GM18511 (cell line): Measurements from ENCODE around the gene RBM19.

Source experiments
- ATAC-seq: cut with Tn5 transposase; IDR thresholded peaks from one replicate; pipeline ENCODE4 v1.9.1; 2021; ENCODE audit warnings: mild to moderate bottlenecking, moderate library complexity; ENCODE audit not compliant: unreplicated experiment

RBM19 gene

DNA sequence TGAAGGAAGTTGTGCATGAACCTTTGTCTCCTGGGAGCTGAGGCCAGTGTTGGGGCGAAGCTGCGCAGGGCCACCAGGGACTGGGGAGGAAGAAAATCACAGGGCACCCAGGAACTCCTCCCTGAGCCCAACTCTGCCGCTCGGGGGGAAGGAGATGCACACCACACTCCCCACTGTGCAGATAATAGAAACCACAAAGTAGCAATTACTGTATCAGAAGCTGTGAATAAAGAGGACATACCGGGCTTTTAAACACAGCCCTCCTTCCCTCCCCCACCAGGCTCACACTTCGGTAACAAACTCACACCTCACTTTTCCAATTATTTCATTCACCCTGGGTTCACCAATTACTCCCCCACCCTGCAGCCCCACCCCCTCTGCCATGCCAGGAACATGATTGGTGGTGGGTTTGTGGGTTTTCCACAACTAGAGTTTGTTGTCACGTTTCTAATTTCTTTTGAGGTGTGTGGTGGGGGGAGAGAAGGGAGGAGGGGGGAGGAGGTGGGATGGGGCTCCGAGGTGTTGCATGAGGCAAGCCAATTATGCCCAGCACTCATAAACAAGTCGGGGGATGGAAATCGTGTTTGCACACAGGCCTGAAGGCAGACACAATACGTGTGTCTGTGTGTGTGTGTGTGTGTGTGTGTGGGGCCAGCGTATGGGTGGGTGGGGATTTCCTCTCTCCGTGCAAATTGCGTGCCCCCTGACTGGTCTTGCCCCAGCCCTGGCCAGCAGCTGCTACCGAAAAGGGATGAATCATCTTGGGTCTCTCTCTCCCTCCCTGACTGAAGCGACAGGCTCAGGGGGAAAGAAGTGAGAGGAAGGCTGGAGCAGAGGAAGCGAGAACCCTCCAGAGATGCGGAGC, 103.3 kb downstream of the RBM19 start:
- ATAC-seq, result peak; percentile 64

DNA sequence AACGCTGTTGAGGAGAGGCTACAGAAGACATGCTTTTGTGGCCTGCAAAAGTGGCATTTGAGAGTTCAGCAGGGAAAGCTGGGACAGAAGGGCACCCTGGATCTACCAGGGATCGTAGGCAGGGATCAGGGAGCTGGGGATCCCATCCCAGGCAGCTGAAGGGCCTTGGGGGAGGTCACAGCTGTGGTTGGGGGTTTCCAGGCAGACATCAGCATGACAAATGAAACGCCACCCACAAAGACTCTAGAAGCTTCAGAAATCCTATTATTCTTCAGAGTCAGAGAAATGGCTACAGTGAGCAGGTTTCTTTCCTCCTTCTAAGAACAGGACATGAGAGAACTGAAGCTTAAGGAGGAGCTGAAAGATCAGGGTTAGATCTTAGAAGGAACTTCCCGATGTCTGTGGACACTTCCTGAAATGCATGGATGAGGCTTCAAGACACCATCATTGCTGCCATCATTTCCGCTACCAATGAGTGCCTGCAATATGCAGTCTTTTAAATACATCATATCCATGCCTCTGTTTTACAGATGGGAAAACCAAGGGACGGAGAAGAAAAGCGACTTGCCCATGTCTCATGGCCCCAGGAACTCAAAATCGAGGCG, 104.3 kb downstream of the RBM19 start:
- ATAC-seq, result no peak

DNA sequence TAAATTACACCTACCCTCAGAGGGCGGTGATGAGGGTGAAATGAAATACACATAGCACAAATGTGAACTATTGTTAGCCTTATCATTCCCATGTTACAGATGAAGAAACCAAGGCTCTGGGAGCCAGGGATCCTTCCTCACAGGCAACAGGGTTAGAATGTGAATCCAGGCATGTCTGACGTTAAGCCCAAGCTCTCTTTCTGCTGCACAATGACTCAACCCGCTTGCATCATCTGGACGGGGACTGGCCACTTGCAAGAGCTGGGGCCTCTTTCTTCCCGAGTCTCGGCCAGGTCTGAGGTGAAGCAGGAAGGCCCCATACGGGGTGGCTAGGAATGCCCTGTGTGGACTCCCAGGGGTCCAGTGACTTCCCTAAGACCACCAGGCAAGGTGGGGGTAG, 105.2 kb downstream of the RBM19 start:
- no peak for ATAC-seq

DNA sequence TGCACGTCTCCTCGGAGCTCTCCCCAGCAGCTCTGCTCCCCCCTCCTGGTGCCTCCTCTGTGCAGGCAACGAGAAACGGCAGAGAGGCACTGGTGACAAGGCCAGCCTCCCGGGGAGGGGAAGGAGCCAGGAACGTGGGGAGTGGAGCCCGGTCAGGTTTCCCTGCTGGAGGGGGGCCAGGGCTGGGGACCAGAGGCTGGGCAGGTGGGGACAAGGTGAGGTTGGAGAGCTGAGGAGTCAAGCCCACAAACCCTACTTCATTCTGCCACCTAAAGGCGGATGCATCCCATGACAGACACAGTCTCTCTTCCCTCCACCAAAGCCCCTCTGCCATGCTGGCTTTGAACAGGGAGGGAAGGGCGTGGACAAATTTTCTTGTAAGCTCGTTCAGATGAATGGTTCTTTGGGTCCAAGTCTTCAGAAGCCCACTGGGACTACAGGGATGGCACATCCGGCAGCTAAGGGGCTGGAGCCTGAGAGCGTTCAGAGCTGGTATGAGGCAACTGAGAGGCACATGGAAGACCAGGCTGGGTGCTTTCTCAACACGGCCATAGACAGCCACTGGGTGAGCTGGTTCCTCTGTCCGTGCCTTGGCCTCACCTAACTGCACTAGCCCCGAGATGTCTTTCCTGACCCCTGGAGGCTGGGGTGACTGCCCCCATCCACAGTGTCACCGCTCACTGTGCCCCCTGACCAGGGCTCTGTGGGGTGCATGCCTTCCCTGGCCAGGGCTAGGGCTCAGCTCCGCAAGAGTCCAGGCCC, 105.9 kb downstream of the RBM19 start:
- no peak for ATAC-seq

DNA sequence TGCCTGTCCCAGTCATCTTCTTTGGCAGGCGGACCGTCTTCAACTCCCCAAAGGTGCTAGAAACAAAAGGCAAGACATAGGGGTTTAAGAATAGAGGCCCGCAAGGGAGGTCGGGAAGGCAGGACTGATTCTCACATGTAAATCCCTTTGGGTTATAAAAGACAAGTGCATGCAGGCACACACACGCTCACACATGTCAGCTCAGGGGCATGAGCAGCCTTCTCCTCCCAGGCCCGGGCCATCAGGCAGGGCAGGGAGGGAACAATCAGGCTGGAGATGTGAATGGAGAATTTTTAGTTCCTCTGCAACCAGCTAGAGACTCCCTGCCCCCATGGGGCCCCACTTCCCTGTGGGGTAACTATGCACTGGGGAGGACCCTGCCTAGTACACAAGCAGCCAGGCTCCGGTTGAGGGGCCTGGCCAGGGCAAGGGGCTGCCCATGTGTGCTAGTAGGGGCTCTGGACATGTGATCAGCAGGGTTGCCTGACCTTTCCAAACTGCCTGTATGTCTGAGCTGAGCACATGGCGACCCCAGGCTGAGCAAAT, 107.2 kb downstream of the RBM19 start:
- ATAC-seq, result no peak

DNA sequence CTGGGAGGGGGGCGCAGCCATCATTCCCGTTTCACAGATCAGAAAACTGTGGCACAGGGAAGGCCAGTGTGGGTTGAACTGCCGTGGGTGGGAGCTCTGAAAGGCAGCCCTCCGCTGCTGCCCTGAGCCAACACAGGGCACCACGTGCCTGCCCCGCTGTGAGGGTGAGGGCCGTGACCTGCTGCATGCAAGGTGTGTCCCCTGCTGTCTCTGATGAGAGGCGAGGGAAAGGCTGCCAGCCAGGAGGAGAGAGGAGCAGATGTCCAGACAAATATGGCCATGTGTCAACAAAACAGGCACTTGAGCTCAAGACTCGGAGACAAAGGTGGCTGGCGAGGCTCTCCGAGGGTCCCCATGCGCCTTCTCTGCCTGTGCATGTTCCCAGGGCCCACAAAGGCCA, 108.8 kb downstream of the RBM19 start:
- no peak for ATAC-seq

DNA sequence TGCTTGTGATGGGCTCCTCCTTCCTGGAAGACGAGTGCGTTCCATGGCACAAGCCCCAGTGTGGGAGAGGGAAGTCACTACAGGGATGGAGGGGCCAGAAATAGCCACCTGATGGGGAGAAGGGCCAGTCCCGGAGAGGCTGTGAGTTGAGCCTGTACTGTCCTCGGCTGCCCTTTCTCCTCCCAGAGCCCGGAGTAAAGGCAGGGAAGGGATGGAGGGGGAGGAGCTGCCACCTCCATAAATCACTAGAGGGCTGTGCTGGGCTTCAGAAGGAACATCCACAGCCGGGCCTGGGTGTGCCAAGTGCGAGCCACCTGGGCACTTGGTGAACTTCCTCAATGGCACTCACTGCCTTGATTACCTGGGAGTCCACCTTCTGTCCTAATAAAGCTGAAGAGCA, 110.1 kb downstream of the RBM19 start:
- ATAC-seq, result no peak

DNA sequence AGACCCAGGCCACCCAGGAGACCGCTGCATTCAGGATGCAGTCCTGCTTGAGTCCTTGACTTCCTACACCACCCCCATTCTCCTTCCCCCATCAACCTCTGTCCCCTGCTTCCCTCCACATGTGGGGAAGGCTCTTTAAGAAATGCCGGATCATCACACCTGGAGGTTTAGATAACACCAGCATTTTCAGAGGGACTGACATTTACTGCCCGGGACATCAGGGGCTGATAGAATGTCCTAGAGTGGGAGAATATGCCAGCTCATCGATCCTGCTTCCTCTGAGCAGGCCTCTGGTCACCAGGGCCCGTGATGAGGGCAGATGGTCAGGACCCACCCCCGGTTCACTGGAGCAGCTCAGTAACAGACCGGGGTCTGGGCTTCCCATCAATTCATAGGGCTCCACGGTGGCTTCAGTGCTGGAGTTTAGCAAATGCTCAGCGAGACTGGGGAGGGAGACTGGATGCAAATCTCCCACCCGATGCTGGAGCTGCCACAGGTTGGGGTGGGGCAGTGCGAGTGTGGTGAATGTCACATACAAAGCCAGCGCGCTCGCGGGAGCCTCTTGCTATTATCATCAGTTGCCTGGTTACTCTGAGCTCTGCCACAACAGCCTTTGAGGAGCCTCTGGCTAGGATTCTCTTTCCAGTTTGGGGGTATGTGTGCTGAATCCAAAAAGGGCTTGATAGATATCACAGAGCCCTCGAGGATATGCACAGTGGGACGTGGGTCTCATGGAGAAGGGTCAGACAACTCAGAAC, 111.6 kb downstream of the RBM19 start:
- no peak for ATAC-seq

DNA sequence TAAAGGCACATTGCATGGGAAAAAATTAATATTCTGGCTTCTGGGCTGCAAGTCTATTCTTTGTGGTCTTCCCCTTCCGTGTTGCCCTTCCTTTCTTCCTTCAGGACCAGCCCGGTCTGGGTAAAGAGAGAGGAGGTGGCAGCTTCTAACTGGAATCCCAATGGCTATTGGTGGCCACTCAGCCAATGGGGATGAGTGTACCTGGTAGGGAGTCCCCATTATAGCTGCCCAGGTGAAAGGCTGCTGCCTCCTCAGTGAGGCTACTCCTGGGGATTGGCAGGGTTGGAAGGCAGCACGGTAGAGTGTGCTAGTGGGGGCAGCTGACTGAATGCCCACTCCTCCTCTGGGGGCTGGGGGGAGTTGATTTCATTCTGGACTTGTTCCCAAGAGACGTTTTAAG, 112.6 kb downstream of the RBM19 start:
- no peak for ATAC-seq

DNA sequence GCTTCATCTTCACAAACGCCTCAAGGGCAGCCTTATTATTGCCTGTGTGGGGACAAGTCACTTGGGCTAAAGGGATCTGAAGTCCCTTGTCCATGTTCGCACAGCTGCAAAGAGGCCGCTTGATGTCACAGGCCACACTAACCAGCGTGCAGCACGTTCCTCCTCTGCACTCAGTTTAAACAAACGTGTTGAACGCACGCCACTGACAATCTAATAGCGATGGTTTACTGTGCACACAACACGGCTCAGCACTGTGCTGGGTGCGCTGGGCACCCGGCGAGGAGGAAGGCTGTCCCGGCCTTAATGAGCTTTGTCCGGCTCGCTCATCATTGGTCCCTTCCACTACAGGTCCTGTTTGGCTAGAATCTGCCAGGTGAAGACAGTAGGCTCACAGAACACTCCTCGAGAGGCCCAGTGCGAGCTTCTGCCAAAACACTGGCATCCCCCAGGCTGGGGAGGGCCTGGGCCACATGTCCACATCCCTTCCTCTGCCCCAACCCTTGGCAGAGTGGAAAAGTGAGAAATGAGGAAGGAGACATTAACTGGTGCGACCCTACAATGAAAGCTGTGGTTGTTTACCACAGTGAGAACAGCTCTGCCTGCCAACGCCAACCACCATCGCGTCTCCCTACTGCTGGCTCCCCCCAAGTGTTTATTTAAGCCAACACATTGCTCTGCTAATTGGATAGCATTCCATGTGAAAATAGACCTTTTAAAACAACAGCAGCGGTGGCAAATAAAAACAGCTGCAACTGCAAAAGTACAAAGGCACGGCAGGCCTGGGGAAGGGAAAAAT, 113.2 kb downstream of the RBM19 start:
- no peak for ATAC-seq

DNA sequence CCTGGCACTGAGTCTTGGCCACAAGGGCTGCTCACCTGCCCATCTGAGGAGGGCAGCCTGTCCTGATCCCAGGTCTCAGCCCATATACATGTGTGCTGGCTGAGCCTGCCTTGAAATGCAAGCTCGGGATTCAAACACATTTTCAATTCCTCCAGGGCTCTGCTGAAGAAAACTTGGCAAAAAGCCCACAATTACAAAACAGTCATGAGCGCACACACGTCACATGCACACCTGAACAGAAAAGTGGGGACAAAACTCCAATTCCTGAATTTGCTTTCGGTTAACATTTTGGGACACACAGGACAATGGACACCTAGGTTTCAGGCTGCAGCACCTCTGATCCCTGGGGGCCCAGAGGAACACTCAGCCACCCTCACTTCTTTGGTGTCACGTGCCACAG, 113.9 kb downstream of the RBM19 start:
- ATAC-seq, result no peak

DNA sequence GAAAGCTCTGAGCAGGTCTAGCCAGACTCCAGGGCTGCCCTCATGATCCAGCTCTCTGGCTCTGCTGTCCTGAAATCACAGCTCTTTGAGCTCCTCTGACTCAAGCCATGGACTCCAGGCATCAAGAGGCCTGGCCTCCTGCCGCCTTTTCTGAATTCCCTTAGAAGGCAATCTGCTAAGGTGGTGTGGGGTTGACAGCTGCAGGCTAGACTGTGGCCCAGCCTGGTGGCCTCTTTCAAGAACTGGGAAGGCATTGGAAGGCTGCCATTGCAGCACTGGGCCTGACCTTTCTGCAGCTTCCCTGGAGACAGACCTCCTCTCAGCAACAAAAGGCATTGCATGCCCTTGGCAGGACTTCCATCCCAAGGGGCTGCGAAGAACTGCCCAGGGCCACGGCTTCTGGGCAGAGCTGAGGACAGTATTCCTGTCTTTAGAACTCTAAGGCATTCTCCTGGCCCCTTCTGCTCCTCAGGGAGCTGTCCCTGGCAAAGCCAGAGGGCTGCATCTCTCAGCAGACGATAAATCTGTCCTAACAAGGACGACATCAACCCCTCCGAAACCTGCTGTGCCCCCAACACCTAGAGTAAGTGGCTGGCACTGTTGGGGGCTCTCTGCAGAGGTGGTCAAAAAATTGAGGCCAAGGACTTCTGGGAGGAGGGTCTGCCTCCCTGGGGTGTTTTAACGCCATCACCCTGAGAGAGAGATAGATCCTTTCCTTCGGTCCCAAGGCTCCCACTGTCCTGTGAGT, 115.6 kb downstream of the RBM19 start:
- no peak for ATAC-seq

DNA sequence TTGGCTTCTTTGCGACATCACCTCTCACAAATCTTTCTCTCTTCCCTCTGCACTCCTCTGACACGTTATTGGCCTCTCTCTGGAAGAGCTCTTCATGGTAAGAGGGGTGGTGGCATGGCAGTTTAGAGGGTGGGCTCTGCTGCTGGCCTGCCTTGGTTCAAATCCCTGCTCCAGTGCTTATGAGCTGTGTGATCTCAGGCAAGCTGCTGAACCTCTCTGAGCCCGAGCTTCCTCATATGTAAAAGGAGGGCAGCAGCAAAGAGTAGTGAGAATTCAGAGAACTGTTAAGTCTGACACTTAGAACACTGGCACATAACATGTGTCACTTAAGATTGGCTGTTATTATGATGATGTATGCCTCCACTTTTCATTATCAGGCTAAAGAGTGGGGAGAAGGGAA, 118.3 kb downstream of the RBM19 start:
- ATAC-seq, result no peak

DNA sequence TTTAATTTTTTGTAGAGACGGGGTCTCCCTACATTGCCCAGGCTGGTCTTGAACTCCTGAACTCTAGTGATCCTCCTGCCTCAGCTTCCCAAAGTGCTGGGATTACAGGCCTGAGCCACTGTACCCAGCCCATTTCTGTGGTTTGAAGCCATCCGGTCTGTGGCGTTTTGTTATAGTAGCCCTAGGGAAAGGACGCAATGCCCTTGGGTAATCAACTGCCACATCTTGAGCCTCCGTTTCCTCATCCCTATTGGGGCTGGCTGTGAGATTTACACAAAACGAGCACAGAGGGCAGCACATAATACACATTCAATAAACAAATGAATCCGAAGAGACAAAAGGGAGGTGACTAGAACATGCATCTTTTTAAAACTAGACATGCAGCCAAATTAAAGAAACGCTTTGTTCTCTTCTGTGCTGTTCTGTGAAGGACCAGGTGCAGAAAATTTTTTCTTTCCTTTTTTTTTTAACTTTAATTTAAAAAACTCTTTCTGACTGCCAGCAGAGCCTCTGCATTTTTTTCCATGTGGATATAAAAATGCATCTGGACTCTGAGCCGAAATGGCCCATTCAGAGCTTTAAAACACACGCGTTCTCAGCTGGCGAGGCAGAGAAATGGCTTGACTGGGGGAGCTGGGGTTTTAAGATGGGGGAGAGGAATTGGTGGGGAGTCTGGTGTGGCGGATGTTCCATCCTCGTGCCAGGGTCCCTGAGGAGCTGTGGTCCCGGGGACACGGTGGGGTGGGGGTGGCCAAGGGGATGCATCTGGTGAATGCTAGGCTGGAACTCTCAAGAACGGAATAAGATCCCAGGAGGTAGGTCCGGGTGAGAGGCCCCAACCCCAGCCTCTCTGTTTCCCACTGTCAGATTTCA, 119.0 kb downstream of the RBM19 start:
- no peak for ATAC-seq

DNA sequence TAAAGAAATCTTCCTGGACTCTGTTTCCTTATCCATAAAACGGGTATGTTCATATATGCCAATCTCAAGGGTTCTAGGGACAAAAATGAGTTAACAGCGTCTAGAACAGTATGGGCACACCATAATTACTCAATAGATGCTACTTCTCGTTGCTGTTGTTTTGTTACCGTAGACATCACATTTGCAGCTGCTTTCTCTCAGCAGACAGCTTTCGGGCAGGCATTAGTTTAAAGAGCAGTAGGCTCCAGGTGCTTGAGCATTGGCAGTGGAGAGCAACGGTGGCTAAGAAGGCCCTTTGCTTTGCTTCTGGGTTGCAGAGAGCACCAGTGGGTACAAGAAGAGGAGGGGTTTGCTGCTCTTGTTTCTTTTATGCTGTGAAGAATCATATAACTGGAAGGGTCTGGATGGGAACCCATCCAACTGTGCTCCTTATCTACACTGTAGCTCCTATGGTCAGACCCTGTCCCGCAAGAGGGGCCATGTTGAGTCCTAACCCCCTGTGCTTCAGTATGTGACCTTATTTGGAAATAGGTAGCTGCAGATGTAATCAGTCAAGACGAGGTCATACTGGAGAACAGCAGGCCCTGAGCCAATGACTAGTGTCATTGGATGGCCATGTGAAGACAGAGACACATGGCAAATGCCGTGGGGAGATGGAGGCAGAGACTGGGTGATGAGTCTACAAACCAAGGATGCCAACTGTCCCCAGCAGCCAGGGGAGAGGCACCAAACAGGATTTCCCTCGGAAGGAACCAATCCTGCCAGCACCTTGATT, 120.0 kb downstream of the RBM19 start:
- no peak for ATAC-seq

DNA sequence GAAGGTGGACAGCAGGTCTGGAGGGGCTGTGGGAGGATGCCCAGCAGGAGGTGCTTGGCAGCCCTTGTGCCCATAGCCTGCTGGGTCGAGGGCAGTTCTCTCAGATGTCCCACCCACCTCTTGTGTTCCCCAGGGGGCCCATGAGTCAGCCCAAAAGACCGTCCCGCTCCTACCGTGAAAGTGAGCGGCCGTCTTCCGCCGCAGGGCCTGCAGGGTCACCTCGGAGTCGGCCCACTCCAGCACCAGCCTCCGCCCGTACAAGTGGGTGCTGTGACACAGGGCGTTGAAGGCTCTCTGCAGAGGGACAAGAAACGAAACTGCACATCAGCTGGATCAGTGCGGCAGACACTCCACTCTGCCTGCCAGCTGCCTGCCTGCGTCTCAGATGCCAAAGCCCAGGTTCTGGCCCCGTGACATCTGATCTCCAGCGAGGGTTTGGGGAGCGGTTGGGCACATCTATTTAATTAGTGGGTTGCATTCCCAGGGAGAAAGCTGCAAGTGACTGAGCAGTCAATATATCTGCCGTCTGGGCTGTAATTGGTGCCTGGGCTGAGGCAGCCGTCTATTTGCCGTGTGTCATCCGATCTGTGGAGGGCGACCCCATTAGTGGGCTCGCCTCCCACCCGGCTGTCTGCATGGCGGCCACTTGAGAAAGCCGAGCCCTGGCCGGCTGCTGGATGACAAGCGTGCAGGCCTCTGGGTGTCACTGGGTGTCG, 121.5 kb downstream of the RBM19 start:
- ATAC-seq, result no peak

DNA sequence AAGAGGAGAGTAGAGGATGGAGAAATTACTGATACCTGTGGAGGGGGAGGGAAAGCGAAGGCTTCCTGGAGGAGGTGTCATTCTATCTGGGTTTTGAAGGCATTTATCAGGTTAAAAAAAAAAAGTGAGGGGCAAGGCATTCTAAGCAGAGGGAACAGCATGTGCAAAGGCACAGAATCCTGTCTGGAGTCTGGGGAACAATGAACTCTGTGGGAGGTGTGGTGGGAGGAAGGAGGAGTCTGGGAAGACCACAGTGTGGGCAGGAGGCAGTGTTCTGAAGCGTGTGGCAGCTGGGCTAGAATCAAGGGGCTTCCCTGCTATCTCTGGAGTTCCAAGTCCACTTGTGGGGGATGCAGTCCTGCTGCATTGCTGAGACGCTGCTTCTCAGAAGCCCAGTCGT, 123.4 kb downstream of the RBM19 start:
- ATAC-seq, result no peak
